HL-60 (cell line): ENCODE results near the gene GRIK2.

Source experiments
- DNase-seq, 2 experiments: peaks; one replicate each; pipeline ENCODE4 v3.0.0-alpha.2; 2010 to 2020; ENCODE audit warnings: low read depth in 1 of 2, low spot score in 1 of 2
- H3K27ac ChIP-seq: fragments of 250-450 bp; sonication (Bioruptor Pico); replicated peaks from 2 replicates; pipeline ENCODE4 v1.5.1; 2020; ENCODE audit warnings: mild to moderate bottlenecking, moderate library complexity
- H3K27me3 ChIP-seq: fragments of 250-450 bp; sonication (Bioruptor Pico); 2 replicates; pipeline ENCODE4 v1.5.1; 2021; ENCODE audit warnings: mild to moderate bottlenecking, moderate library complexity; ENCODE audit not compliant: insufficient read depth, poor library complexity, severe bottlenecking
- H3K4me3 ChIP-seq: replicated peaks from 2 replicates; pipeline ENCODE4 v1.5.1; 2011; ENCODE audit warnings: mild to moderate bottlenecking, control low read depth, low read length; ENCODE audit not compliant: insufficient read depth
- GABPA ChIP-seq: IDR thresholded peaks from 2 replicates; pipeline ENCODE4 v1.6.1; 2012; ENCODE audit warnings: low read depth
- POLR2AphosphoS5 ChIP-seq: IDR thresholded peaks from 2 replicates; pipeline ENCODE4 v1.6.1; 2012; ENCODE audit warnings: low read depth
- SPI1 ChIP-seq: IDR thresholded peaks from 2 replicates; pipeline ENCODE4 v1.6.1; 2012; ENCODE audit warnings: low read depth, mild to moderate bottlenecking, borderline replicate concordance
- TF ChIP-seq, protein P1 (sequence below): IDR thresholded peaks from 2 replicates; pipeline ENCODE4 v1.6.1; 2012; ENCODE audit warnings: low read depth; ENCODE audit not compliant: insufficient replicate concordance
- TF ChIP-seq, protein P2 (sequence below): IDR thresholded peaks from one replicate; pipeline ENCODE4 v1.5.1; 2011; ENCODE audit warnings: low read length, control low read depth, inconsistent platforms; ENCODE audit not compliant: insufficient read depth

Gene GRIK2

DNA sequence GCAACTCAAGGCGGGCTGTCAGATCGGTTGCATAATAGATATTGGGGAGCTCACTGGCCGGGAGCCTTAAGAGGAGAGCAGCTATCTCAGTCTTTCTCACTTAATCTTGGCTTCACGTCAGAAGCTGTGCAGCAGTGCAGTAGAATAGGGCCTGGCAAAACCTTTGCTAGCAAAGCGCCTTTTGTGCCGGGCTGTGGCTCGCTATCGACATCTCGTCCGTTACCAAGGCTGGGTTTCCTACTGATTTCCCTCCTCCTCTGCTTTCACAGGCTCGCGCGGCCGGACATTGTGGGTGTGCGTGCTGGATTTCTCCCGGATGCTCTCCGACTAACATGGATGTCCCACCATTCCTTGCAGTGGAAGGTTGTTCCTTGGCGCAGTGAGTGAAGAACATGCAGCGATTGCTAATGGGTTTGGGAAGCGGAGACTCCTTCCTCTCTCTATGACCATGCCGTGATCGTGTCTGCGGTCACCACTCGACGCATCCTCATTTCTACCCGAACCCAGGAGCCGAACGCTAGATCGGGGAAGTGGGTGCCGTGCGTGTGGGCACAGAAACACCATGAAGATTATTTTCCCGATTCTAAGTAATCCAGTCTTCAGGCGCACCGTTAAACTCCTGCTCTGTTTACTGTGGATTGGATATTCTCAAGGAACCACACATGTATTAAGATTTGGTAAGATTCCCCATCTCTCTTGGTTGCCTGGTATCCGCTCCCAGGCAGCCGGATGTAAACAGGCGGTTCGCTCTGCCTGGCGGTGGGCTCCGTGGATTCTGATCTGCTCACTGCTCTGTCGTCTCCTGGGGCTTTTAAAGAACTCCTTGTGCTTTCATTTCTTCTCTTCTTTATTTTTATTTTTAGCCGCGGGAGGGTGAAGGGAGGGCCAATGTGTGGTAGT is 5.5 kb downstream of the GRIK2 start:
- Histone ChIP-seq H3K27ac (no peak overlapping the region), H3K4me3 (no peak overlapping the region), H3K27me3 (peaks cover 46% of the 10 kb centered on the region)
- no peak for TF ChIP-seq GABPA
- TF ChIP-seq, protein P1, sequence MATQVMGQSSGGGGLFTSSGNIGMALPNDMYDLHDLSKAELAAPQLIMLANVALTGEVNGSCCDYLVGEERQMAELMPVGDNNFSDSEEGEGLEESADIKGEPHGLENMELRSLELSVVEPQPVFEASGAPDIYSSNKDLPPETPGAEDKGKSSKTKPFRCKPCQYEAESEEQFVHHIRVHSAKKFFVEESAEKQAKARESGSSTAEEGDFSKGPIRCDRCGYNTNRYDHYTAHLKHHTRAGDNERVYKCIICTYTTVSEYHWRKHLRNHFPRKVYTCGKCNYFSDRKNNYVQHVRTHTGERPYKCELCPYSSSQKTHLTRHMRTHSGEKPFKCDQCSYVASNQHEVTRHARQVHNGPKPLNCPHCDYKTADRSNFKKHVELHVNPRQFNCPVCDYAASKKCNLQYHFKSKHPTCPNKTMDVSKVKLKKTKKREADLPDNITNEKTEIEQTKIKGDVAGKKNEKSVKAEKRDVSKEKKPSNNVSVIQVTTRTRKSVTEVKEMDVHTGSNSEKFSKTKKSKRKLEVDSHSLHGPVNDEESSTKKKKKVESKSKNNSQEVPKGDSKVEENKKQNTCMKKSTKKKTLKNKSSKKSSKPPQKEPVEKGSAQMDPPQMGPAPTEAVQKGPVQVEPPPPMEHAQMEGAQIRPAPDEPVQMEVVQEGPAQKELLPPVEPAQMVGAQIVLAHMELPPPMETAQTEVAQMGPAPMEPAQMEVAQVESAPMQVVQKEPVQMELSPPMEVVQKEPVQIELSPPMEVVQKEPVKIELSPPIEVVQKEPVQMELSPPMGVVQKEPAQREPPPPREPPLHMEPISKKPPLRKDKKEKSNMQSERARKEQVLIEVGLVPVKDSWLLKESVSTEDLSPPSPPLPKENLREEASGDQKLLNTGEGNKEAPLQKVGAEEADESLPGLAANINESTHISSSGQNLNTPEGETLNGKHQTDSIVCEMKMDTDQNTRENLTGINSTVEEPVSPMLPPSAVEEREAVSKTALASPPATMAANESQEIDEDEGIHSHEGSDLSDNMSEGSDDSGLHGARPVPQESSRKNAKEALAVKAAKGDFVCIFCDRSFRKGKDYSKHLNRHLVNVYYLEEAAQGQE = no peak
- TF ChIP-seq, protein P2, sequence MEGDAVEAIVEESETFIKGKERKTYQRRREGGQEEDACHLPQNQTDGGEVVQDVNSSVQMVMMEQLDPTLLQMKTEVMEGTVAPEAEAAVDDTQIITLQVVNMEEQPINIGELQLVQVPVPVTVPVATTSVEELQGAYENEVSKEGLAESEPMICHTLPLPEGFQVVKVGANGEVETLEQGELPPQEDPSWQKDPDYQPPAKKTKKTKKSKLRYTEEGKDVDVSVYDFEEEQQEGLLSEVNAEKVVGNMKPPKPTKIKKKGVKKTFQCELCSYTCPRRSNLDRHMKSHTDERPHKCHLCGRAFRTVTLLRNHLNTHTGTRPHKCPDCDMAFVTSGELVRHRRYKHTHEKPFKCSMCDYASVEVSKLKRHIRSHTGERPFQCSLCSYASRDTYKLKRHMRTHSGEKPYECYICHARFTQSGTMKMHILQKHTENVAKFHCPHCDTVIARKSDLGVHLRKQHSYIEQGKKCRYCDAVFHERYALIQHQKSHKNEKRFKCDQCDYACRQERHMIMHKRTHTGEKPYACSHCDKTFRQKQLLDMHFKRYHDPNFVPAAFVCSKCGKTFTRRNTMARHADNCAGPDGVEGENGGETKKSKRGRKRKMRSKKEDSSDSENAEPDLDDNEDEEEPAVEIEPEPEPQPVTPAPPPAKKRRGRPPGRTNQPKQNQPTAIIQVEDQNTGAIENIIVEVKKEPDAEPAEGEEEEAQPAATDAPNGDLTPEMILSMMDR = no peak
- TF ChIP-seq SPI1 = no peak
- no peak for TF ChIP-seq POLR2AphosphoS5
- DNase-seq = no peak

DNA sequence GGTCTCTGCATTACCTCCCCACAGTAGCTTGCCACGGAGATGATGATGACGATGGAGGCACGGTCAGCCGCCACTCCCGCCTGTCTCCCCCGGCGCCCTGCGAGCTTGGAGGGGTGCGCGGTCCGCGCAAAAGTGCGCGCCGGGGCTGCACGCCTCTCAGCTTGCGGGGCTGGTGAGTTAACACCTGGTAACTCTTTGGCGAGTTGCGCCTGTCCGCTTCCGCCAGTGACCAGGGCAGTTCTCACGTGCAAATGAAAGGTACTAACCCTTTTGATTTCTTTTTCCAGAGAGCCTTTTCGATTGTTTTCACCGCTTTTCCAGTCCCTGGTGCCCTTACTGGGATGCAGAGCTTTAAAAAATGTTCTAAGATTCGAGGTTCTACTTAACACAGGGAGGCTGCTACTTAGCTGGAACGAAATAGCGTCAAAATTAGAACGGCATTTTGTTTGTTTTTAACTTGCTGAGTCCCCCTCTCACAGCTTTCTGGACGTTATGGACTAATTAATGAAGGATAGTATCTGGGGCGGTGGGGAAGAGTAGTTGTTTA is 6.2 kb downstream of the GRIK2 start:
- Histone ChIP-seq H3K27ac (no peak overlapping the region), H3K27me3 (peaks cover 39% of the 10 kb centered on the region), H3K4me3 (no peak overlapping the region)
- TF ChIP-seq, protein P2 = no peak
- TF ChIP-seq GABPA (no peak), SPI1 (no peak), POLR2AphosphoS5 (no peak)
- TF ChIP-seq, protein P1 = no peak
- DNase-seq = no peak

DNA sequence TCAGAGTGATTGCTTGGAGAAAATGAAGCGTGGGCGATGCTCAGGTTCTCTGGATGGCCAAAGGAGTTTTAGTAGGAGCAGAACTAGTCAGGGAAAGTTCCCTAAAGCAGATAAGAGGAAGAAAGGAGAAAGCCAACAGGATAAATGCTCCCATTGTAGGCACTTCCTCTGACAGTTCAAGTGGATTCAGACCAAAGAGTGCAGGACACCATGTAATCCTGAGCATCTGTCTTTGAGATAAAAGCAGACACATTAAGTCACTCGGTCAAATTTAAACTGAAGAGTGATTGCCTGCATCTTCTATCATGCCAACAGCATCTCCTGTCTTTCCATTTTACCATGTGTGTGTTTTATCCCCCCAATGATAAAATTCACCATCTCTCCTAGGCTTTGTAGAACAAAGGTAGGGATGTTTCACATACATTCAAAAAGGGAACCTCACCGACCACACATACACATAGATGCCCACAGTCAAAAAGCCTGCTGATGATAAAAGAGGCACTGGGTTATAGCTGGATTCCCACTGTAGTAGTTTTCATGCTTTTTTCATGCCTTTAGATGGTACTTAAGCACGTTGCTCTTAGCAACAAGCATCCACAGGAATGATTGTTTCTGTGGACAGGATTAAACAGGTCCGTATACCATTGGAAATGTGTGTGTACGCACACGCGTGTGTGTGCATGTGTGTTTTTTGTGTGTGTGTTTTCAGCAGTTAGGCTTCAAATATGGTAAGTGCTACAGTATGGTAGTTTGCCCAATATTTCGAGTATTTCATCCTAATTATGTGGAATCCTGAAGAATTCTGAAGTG is 7.0 kb downstream of the GRIK2 start:
- DNase-seq = no peak
- Histone ChIP-seq H3K27me3 (peaks cover 34% of the 10 kb centered on the region), H3K4me3 (no peak overlapping the region), H3K27ac (no peak overlapping the region)
- no peak for TF ChIP-seq SPI1
- TF ChIP-seq, protein P1 = no peak
- TF ChIP-seq GABPA = no peak
- TF ChIP-seq POLR2AphosphoS5 = no peak
- TF ChIP-seq, protein P2 = no peak
